B cell (primary cell): Measurements from ENCODE around the gene TM6SF1. TPM values are rescaled to one million over a fixed set of nuclear protein-coding genes. Genes with fewer than 3 reads are reported as not detected.
A peak's percentile ranks its signal among the peaks of the same experiment; 100 is the strongest.
"Not testable (repeated sequence)": the region's sequence is repeated elsewhere in the genome, so short reads cannot be mapped to it uniquely, and the experiment has no call there.

Experiments used
- ATAC-seq: fragments of 200-7000 bp; cut with Tn5 transposase; one replicate; pipeline ENCODE4 v1.10.0; 2021; ENCODE audit warnings: low read depth, mild to moderate bottlenecking, moderate number of reproducible peaks, moderate library complexity
- CTCF ChIA-PET: fragments of 350-600 bp; sonication (Branson Sonifier 250); formaldehyde crosslinking; loops from one replicate; lab custom pipeline; 2021; ENCODE audit warnings: antibody characterized with exemption, inconsistent platforms; lab: Charles Lee
- POLR2A ChIA-PET: fragments of 350-600 bp; sonication (Branson Sonifier 250); formaldehyde crosslinking; loops from one replicate; lab custom pipeline; 2021; ENCODE audit warnings: antibody characterized with exemption; lab: Charles Lee
- DNase-seq: peaks from one replicate; pipeline ENCODE4 v3.0.0; 2013
- H2AFZ ChIP-seq: 2 replicates; pipeline ENCODE4 v1.6.1; 2012; ENCODE audit warnings: mild to moderate bottlenecking, low read depth, low read length; ENCODE audit not compliant: insufficient read depth, poor library complexity, severe bottlenecking
- H3K27ac ChIP-seq, 2 donors: 1 replicate in 1 of 2; 2 replicates in 1 of 2; pipeline ENCODE4 v1.5.1; 2012 to 2013; ENCODE audit warnings: low read length in 2 of 2, mild to moderate bottlenecking in 2 of 2, moderate library complexity in 1 of 2
- H3K27me3 ChIP-seq, 4 experiments: fragments of 200-600 bp in 1 of 4; sonication (generic) in 1 of 4; replicated peaks in 1 of 4; 1 replicate in 2 of 4; 2 replicates in 2 of 4; pipeline versions ENCODE4 v1.6.1 to v1.7.0; 2013 to 2016; ENCODE audit warnings: low read length in 3 of 4, mild to moderate bottlenecking in 2 of 4, mixed read lengths in 1 of 4, moderate library complexity in 1 of 4; ENCODE audit not compliant: insufficient read depth in 4 of 4, control insufficient read depth in 3 of 4; ENCODE audit errors: control extremely low read depth in 1 of 4
- H3K36me3 ChIP-seq, 2 experiments: replicated peaks in 1 of 2; 1 replicate in 1 of 2; 2 replicates in 1 of 2; pipeline versions ENCODE4 v1.6.1 to v1.7.1; 2013; ENCODE audit warnings: low read length in 1 of 2; ENCODE audit not compliant: insufficient read depth in 2 of 2, control insufficient read depth in 1 of 2; ENCODE audit errors: control extremely low read depth in 1 of 2, extremely low read depth in 1 of 2
- H3K4me1 ChIP-seq, 2 donors: fragments of 200-600 bp in 1 of 2; sonication (generic) in 1 of 2; 1 replicate in 1 of 2; 2 replicates in 1 of 2; pipeline versions ENCODE4 v1.5.1 to v1.6.1; 2013 to 2017; ENCODE audit warnings: low read length in 2 of 2; ENCODE audit not compliant: control insufficient read depth in 2 of 2, insufficient read depth in 2 of 2
- H3K4me2 ChIP-seq: replicated peaks from 2 replicates; pipeline ENCODE3; 2012; ENCODE audit warnings: mild to moderate bottlenecking, low read depth, low read length; ENCODE audit not compliant: poor library complexity, severe bottlenecking
- H3K4me3 ChIP-seq, 5 experiments: fragments of 200-600 bp in 1 of 5; sonication (generic) in 1 of 5; 1 replicate in 3 of 5; 2 replicates in 2 of 5; pipeline versions ENCODE4 v1.5.1 to v1.7.0; 2011 to 2016; ENCODE audit warnings: low read length in 4 of 5, mild to moderate bottlenecking in 4 of 5, low read depth in 2 of 5, control low read depth in 1 of 5, moderate library complexity in 1 of 5; ENCODE audit not compliant: insufficient read depth in 1 of 5; ENCODE audit errors: control extremely low read depth in 1 of 5, extremely low read depth in 1 of 5
- H3K79me2 ChIP-seq: fragments of 200-600 bp; sonication (generic); one replicate; pipeline ENCODE4 v1.6.0; 2016; ENCODE audit warnings: low read length; ENCODE audit not compliant: control insufficient read depth, insufficient read depth
- H3K9ac ChIP-seq: fragments of 200-600 bp; sonication (generic); 2 replicates; pipeline ENCODE4 v1.6.1; 2017; ENCODE audit warnings: mild to moderate bottlenecking, low read length, moderate library complexity
- H3K9me3 ChIP-seq, 3 donors: one replicate each; pipeline versions ENCODE4 v1.6.1 to v1.7.1; 2013; ENCODE audit warnings: low read length in 2 of 3; ENCODE audit not compliant: control insufficient read depth in 2 of 3, insufficient read depth in 1 of 3; ENCODE audit errors: control extremely low read depth in 1 of 3
- H4K20me1 ChIP-seq: 2 replicates; pipeline ENCODE4 v1.6.0; 2012; ENCODE audit warnings: mild to moderate bottlenecking, low read length; ENCODE audit not compliant: insufficient read depth, control insufficient read depth, poor library complexity, severe bottlenecking
- H3K27ac Mint-ChIP-seq: one replicate; pipeline ENCODE4 v1.8.0; 2021; ENCODE audit warnings: mixed read lengths
- H3K27me3 Mint-ChIP-seq: one replicate; pipeline ENCODE4 v1.8.0; 2021; ENCODE audit warnings: mixed read lengths
- H3K4me1 Mint-ChIP-seq: one replicate; pipeline ENCODE4 v1.8.0; 2021; ENCODE audit warnings: mixed read lengths
- H3K4me3 Mint-ChIP-seq: one replicate; pipeline ENCODE4 v1.8.0; 2021; ENCODE audit warnings: mixed read lengths
- H3K9me3 Mint-ChIP-seq: one replicate; pipeline ENCODE4 v1.8.0; 2022; ENCODE audit warnings: mixed read lengths; ENCODE audit not compliant: insufficient read depth
- CTCF ChIP-seq: fragments of 200-600 bp; IDR thresholded peaks from one replicate; pipeline ENCODE4 v1.8.0; 2022; ENCODE audit warnings: antibody characterized with exemption, mild to moderate bottlenecking
- EZH2 ChIP-seq: IDR thresholded peaks from 2 replicates; pipeline ENCODE4 v1.6.1; 2012; ENCODE audit warnings: borderline replicate concordance, low read depth, mild to moderate bottlenecking, moderate library complexity, low read length; ENCODE audit not compliant: insufficient read depth, poor library complexity, severe bottlenecking
- WGBS: methylation state at CpG from one replicate; pipeline ENCODE4 v1.1.5; 2013; ENCODE audit warnings: missing lambda C conversion rate; ENCODE audit not compliant: insufficient coverage; 5-methylcytosine and 5-hydroxymethylcytosine counted together
- intact Hi-C: fragments of 100-400 bp; cut with micrococcal nuclease; formaldehyde crosslinking; loops from one replicate; pipeline ENCODE4 v1.10.0; 2022
- polyA plus RNA-seq: library from polyadenylated mRNA; depleted of rRNA; stranded (reverse); fragments of >200 nt; gene quantifications from 2 replicates; pipeline ENCODE4 v1.2.3, GENCODE V29; 2012
- total RNA-seq, 2 donors: library from RNA; stranded (reverse); fragments of 120-200 nt in 1 of 2; gene quantifications; 1 replicate in 1 of 2; 2 replicates in 1 of 2; pipeline versions ENCODE4 v1.2.3 to v1.2.4, GENCODE V29; 2013 to 2022

Gene TM6SF1
- total and polyA plus RNA-seq, 2 donors (not counting 1 experiment from before 2014, with no cell fraction given) = 1.1 to 1.6 TPM

- peaks cover 33 to 35% of the 10 kb centered on the region in 2 donors for H3K4me1 ChIP-seq
- intact Hi-C loops = loop anchor here (1.0 to 2.0 kb wide), 4 partner anchors 56 to 527 kb away; partner anchors contain the start of genes C15orf40, RPS17 and WHAMM
- ChIA-PET POLR2A (interaction anchor here (0.5 to 1.8 kb wide), 6 partner anchors 41 to 536 kb away, joined by 3 to 13 read pairs (median 5); partner anchors contain the start of genes C15orf40 and RPS17), CTCF (interaction anchor here (0.8 to 1.0 kb wide), 4 partner anchors 56 to 537 kb away, joined by 3 to 4 read pairs (median 3); partner anchors contain the start of genes C15orf40 and RPS17)
- H3K36me3 ChIP-seq = peaks cover 0 to 1% of the 10 kb centered on the region in 2 experiments
- peak overlapping the region; percentile 31 to 84 for H3K27ac ChIP-seq
- Mint-ChIP-seq H3K27ac (peak overlapping the region; percentile 80), H3K4me3 (peak overlapping the region; percentile 79), H3K9me3 (no peaks in the 10 kb centered on the region), H3K4me1 (peaks cover 10% of the 10 kb centered on the region), H3K27me3 (no peaks in the 10 kb centered on the region)
- peaks cover 27% of the 10 kb centered on the region for H4K20me1 ChIP-seq
- H3K9ac ChIP-seq = peak overlapping the region; percentile 85
- WGBS = 91% methylated on average over 10 of the region's 12 CpGs
- no peak for ATAC-seq
- no peaks in the 10 kb centered on the region for H3K27me3 ChIP-seq
- H3K4me3 ChIP-seq = peak overlapping the region in 4 of 5 experiments; percentile 54 to 87 (median 82)
- TF ChIP-seq EZH2 (no peak), CTCF (no peak)
- peaks cover 44% of the 10 kb centered on the region for H3K79me2 ChIP-seq
- peak overlapping the region; percentile 90 for H2AFZ ChIP-seq
- no peak for DNase-seq
- peaks cover 0 to 5% (median 3%) of the 10 kb centered on the region in 3 donors for H3K9me3 ChIP-seq
- peak overlapping the region; percentile 90 for H3K4me2 ChIP-seq
Observed at GRCh38 chr15:83067638-83067962, 39.8 kb upstream of the TM6SF1 start.

GRCh38 chr15:83068054-83068453, 39.4 kb upstream of the TM6SF1 start:
- CTCF ChIA-PET = interaction anchor here (0.8 kb wide), 1 partner anchor 56 kb away, joined by 3 read pairs; the partner anchor contains the start of gene C15orf40
- POLR2A ChIA-PET = interaction anchor here (0.5 to 1.8 kb wide), 2 partner anchors 57 to 80 kb away, joined by 6 to 13 read pairs; partner anchors contain the start of gene C15orf40
- intact Hi-C loops = no loop called here
- TF ChIP-seq EZH2 = no peak
- no peak for TF ChIP-seq CTCF
- H3K36me3 ChIP-seq = peaks cover 0 to 1% of the 10 kb centered on the region in 2 experiments
- no peaks in the 10 kb centered on the region for H3K9me3 Mint-ChIP-seq
- no peaks in the 10 kb centered on the region for H3K27me3 Mint-ChIP-seq
- H3K4me3 Mint-ChIP-seq = peak overlapping the region; percentile 79
- no peak overlapping the region for H3K4me3 ChIP-seq
- H3K4me1 Mint-ChIP-seq = peaks cover 10% of the 10 kb centered on the region
- ATAC-seq = no peak
- peaks cover 1 to 7% (median 4%) of the 10 kb centered on the region in 3 donors for H3K9me3 ChIP-seq
- no peaks in the 10 kb centered on the region for H3K27me3 ChIP-seq
- H3K27ac ChIP-seq = peak overlapping the region in 1 of 2 donors; percentile 25
- H3K4me1 ChIP-seq = peaks cover 29 to 31% of the 10 kb centered on the region in 2 donors
- H3K27ac Mint-ChIP-seq = peak overlapping the region; percentile 80
- H3K9ac ChIP-seq = no peak overlapping the region
- H4K20me1 ChIP-seq = peaks cover 23% of the 10 kb centered on the region
- peak overlapping the region; percentile 90 for H2AFZ ChIP-seq
- 72% methylated on average over 4 of the region's 6 CpGs for WGBS
- H3K4me2 ChIP-seq = peak overlapping the region; percentile 90
- peak; percentile 13 for DNase-seq
- peaks cover 39% of the 10 kb centered on the region for H3K79me2 ChIP-seq

- H3K9me3 Mint-ChIP-seq, H3K27me3 ChIP-seq, H3K27me3 Mint-ChIP-seq, H2AFZ ChIP-seq, H3K27ac ChIP-seq, ATAC-seq, H3K9ac ChIP-seq, intact Hi-C loops, H3K27ac Mint-ChIP-seq, H3K4me2 ChIP-seq, CTCF ChIA-PET, H3K4me3 ChIP-seq, H3K36me3 ChIP-seq: not testable (repeated sequence)
- peaks cover 28% of the 10 kb centered on the region for H3K79me2 ChIP-seq
- POLR2A ChIA-PET = interaction anchor here (0.6 to 0.7 kb wide), 3 partner anchors 9 to 716 kb away, joined by 4 to 7 read pairs (median 4); no protein-coding TSS in a partner anchor
- peaks cover 17 to 21% of the 10 kb centered on the region in 2 donors for H3K4me1 ChIP-seq
- DNase-seq = peak; percentile 61
- no CpG with 5 or more reads among the region's 6 CpGs for WGBS
- H3K4me1 Mint-ChIP-seq = peaks cover 10% of the 10 kb centered on the region
- peak overlapping the region; percentile 29 for H3K4me3 Mint-ChIP-seq
- peaks cover 1 to 16% (median 15%) of the 10 kb centered on the region in 3 donors for H3K9me3 ChIP-seq
- peaks cover 12% of the 10 kb centered on the region for H4K20me1 ChIP-seq
Observed at GRCh38 chr15:83069211-83069642, 38.2 kb upstream of the TM6SF1 start.
